GM18511 (cell line): ENCODE results near the gene SSBP2.
"Not testable (repeated sequence)": the region's sequence is repeated elsewhere in the genome, so short reads cannot be mapped to it uniquely, and the experiment has no call there.

Experiments
- ATAC-seq: cut with Tn5 transposase; IDR thresholded peaks from one replicate; pipeline ENCODE4 v1.9.1; 2021; ENCODE audit warnings: mild to moderate bottlenecking, moderate library complexity; ENCODE audit not compliant: unreplicated experiment

SSBP2 gene

DNA sequence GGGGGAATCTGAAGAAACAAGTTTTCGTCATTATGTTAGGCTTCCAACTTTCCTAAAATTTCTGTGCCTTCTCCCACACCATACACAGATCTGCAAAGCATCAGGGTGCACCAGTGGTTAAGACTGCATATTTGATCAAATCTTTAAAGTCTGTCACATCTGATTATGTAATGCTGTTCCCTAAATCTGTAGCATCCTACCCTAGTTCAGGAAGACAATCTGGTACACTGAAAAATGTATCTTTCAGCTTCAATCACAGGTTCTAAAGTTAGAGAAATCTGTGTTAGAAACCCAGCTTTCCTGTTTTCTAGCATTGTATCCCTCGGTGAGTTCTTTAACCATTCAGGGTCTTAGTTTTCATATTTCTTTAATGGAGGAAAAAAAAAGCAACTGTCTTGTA, 3.9 kb downstream of the SSBP2 start:
- ATAC-seq = no peak

DNA sequence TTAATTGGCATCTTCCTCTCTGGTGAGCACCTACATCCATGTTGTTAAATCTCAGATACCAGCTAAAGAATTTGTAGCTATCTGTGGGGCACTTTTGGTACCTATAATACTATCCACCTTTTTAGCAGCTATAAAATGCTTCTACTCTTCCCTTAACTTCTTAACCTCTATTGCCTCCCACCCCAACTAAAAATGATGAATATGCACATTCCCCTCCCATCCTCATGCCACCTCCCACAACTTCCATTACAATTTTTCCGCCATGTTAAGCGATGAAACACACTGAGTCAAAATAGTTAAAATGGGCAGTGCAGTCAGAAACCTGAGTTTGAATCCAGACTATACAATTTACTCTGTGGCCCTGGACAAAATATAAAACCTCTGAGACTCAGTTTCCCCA, 10.1 kb downstream of the SSBP2 start:
- no peak for ATAC-seq

DNA sequence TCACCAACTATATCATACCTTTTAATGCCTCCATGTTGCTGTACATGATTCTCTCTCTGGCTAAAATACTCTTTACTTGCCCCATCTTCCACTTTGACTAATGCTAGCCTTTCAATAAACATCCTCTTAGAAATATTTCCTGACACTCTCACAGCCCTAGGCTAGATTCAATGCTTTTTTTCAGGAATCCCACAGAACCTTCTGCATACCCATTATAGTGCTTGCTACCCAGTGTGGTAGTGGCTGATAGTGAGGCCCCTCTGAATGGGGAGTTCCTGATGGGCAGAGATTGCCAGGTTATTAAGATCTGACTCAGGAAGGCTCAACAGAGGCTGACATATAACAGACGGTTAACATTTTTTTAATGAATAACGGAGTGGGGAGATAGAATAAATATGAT, 11.6 kb downstream of the SSBP2 start:
- no peak for ATAC-seq

DNA sequence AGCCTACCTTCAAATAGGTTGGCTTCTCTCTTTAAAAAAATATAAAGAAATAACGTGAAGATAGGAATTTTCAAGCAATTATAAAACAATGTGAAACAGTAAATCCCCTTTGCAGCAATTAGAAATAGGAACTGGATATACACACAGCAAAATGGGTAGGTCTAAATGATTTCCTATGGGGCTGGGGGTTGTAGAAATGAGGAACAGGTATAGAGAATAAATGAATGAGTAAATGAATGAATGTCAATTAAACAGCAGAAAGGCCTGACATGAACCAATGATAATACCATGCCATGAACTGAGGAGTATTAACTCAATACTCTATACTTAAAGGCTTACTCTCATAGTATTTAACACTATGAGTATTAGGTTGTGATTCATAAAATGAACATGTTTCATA, 21.6 kb downstream of the SSBP2 start:
- no peak for ATAC-seq

DNA sequence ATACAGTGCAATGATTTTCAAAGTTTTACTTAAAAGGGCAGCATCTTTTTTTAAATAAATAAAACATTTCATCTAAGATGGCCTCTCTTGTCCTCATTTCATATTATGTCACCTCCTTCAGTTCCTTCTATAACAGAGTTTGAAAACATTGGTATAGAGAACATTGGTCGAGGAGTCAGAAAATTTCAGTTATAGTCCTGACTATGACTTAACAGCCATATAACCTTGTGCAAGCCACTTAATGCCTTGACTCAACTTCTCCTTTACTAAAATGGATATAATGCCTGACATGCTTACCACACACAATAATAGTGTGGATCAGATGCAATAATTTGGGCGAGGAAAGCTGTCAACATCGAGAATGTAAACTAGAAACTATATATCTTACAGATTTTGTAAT, 22.6 kb downstream of the SSBP2 start:
- no peak for ATAC-seq

DNA sequence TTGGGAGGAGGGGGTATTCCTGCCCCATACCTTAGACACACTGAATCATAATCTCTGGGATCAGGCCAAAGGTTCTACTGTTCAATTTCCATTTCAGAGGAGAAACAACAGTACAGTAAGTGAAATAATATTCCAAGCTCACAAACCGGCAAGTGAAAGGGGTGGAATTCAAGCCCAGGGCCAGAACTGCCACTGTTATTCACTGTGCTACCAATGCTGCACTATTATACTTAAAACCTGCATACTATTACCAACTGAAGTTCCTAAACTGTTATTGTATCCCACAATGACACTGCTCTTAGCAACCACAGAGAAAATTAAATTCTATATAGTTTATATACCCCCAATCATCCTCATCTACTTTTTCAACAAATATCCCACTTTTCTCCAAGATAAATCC, 24.6 kb downstream of the SSBP2 start:
- no peak for ATAC-seq

DNA sequence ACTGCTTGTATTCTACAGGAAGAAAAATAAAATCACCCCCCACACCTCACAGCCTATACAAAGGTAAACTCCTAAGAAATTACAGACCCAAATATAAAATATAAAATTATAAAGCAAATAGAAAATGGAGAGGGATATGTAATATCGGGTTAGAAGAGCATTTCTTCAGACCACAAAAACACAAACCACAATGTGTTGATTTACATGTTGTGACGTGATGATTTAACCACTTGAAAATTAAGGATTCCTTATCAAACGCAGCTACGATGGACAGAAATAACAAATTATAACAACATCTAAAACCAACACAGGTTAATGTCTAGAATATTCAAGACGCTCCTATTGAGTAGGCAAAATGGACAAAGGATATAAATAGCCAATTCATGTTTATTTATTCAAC, 26.3 kb downstream of the SSBP2 start:
- ATAC-seq = no peak

DNA sequence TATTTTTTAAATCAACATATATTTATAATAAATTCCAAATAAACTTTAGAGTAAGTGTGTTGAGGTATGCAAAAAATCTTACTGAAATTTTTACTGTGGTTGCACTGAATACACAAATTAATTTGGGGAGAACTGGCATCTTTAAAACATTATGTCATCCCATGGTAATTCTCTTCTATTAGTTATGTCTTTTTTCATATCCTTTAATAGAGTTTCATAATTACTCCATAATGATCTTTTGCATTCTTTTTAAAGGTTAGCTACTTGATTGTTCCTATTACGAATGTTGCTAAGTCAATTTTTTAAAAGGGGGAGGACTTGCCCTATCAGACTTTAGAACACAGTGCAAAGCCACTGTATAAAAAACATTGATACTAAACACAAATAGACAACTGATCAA, 26.8 kb downstream of the SSBP2 start:
- no peak for ATAC-seq

DNA sequence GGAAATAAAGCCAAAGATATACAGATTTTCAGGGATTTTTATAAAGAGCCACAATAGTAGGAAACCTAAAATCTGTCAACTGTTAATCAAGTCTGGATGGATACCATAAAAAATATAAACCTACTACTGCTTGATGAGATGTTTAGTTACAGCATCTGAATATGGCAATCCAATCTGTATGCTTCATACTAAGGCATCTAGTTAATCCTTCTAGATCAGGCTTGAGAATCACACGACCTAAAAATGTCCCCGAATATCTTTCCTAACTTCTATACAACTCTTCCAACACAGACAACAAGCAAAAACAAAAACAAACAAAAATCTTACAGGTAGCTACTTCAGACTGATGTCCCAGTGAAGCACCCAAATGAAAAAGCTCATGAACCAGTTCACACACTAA, 29.8 kb downstream of the SSBP2 start:
- ATAC-seq = no peak

DNA sequence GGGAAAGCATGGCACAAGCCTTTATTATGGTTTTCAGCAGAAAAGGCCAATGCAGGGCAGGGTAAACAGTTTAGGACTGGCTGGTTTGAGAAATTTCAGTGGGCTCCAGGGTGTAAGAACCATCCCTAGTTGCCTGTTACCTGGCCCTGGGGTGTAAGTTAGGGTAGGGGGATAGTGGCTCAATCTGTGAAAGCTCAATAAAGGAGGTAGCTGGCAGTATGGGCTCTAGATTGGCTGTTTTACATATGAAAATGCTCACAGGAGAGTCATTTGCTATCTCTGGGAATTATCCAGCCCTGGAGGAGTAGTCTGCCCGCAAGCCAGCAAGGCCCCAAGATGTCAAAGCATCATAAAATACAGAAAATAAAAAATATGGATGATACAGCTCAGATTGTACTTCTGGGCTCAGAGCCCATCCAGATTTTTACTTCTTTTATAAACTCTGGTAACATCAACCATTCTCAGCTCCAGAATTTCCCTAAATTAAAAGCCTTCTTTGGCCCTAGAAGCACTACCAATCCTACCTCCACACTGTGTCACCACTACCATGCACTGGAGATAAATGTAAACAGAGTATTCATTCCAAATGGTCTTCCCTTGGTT, 31.1 kb downstream of the SSBP2 start:
- ATAC-seq = no peak

DNA sequence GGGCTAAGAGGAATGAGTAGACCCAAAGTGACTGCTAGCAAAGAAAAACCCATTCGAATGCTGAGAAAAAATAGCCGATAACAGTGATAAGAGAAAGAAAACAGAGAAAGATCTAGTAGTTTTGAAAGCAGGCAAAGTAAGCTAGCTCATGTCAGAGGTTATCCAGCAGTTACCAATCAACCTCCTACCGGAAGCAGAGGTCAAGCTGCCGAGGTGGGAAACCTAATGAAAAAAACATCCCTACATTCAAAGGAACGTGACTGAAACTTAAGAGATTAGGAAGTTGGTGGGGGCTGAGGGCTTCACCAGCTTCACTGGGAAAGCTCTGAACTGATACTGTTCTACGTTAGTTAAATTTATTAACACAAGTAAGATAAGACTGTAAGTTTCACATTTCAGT, 32.6 kb downstream of the SSBP2 start:
- ATAC-seq = no peak

DNA sequence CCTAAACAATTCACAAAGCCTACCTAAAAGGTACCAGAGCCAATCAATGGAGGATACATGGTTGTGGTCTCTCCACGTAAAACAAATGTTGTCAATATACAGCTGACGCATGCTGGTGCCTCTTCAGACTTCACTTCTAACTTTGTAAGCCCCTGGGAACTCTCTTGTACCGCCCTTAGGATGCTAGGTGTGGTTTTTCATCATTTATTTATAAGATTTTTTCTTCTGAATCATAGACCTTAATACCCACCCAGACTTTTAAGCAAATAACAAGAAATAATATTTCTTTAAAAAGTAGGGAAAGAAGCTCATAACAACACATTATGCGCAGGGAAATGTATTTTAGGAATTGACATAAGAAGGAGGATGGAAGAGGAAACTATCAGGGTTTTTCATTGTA, 33.0 kb downstream of the SSBP2 start:
- ATAC-seq = no peak

DNA sequence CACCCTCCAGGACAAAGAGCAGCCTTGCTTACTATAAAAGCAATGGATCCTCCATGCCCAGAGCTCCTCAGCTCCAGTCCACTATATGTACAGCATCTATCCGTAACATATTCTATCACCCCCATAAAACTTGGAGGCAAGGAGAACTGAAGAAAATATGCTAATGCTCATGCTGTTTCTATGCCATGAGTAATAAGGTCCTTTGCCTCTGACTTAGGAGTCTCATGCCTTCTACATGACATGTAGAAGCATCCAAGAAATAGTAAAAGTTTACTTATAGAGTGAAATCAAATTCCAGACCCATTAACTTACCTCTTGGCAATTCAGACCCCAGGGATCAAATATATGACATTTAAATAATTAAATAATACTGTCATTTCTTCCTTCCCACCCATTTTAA, 33.7 kb downstream of the SSBP2 start:
- ATAC-seq = no peak

DNA sequence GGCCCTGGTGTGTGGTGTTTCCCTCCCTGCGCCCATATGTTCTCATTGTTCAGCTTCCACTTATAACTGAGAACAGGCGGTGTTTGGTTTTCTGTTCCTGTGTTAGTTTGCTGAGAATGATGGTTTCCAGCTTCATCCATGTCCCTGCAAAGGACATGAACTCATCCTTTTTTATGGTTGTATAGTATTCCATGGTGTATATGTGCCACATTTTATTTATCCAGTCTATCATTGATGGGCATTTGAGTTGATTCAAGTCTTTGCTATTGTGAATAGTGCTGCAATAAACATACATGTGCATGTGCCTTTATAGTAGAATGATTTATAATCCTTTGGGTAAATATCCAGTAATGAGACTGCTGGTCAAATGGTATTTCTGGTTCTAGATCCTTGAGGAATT, 36.8 kb downstream of the SSBP2 start:
- ATAC-seq = not testable (repeated sequence)

DNA sequence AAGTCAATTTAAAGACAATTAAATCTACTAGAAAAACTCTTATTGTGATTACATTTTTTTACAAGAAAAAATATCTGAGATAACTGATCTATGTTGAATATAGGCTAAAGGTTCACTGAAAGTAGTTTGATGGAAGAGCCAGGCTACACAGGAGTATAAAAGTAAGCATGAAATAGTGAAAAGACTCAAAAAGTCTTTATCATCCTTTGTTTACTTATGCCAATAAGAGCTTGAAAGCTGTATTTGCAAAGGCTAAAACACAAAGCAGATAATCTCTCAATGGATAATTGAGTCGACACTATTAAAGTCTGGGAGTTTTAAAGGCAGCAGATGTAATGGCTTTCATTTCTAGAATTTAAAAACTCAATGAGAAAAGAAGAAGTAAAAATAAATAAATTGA, 42.0 kb downstream of the SSBP2 start:
- no peak for ATAC-seq

DNA sequence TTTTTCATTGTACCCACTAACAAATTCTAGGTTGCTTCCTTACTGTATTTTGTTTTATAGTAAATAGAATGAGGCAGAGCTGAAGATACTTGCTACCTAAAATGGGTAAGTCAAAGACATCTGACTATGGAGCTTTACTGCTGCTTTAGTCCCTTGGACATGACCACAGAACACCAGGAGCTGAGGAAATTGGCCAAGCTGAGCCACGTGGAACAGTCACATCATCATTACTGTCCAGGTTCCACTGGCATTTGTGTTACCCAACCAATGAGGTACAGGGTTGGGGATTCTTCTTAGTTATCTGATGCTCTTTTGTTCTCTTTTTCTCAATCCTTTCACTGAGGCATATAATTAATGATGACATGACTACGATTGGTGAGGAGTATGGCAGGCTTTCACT, 47.1 kb downstream of the SSBP2 start:
- ATAC-seq = no peak

DNA sequence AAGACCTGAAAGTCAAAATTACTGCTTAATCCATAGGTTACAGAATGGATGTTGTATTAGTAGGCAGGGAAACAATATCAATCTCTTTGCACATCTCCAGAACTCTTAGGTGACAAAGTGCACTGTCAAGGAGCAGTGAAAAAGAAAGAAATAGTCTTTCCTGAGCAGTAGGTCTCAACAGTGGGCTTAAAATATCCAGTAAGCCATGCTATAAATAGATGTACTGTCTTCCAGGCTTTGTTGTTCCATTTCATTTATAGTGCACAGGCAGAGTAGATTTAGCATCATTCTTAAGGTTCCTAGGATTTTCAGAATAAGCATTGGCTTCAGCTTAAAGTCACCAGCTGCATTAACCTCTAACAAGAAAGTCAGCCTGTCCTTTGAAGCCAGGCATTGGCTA, 50.7 kb downstream of the SSBP2 start:
- ATAC-seq = no peak

DNA sequence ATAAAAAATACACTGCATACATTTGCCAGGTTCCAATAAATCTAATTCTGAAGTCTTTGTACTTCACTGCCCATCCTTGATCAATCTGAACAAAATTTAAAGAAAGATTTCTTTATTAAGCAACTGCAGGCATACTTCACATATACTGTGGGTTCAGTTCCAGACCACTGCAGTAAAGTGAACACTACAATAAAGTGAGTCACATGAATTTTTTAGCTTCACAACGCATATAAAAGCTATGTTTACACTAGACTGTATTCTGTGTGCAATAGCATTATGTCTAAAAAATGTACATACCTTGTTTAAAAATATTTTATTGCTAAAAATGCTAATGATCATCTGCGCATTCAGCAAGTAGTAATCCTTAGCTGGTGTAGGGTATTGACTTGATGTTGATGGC, 52.1 kb downstream of the SSBP2 start:
- no peak for ATAC-seq

DNA sequence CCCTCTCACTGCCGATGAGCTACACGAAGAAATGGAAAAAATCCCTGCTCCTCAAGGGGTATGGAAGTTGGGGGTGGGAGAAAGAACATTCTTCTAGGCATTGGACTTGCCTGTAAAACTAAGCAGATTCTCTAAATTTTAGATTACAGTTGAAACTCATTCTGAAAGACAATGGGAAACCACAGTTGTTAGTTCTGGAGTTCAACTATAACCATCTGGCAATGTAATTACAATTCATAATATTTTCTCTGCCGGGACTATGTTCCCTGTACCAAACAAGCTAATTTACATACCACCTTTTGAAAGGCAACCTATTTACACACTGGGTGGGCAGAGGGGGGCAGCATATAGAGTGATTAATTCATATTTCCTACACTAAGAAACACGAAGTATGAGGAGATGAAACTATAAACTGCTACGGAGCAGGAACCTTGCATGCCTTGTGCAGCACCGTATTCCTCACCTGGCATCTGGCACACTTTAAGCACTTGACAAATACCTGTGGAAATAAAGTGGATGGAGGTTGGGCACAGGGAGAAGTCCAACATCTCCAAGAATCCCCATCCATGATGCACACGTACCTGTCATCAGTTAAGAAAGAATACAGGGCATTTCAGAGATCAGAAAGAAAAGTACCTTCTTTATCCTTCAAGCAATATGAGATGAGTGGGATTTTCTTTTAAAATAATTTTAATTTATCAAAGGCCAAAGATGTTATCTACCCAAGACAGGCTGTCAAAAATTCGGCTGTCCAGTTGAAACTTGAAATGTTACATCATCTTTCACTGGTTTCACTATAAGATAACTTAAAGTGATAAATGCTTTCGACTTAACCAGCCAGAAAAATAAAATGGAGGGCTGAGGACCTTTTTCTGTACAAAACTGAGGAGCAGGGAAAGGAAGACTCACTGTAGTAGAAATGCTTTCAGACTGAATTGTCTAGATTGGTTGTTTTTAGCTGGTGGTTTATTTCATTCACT, 54.2 kb downstream of the SSBP2 start:
- no peak for ATAC-seq

DNA sequence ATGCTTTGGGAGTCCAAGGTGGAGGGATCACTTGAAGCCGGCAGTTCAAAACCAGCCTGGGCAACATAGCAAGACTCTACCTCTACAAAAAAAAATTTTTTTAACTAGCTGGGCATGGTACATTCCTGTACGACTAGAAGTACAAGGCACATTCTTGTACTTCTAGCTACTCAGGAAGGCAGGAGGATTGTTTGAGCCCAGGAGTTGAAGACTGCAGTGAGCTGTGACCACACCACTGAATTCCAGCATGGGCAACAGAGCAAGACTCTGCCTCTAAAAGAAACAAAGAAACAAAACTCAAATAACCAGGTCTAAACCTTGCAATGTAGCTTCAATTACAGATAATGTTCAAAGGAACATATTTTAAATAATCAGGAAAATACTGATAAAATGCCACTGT, 56.2 kb downstream of the SSBP2 start:
- ATAC-seq = no peak

DNA sequence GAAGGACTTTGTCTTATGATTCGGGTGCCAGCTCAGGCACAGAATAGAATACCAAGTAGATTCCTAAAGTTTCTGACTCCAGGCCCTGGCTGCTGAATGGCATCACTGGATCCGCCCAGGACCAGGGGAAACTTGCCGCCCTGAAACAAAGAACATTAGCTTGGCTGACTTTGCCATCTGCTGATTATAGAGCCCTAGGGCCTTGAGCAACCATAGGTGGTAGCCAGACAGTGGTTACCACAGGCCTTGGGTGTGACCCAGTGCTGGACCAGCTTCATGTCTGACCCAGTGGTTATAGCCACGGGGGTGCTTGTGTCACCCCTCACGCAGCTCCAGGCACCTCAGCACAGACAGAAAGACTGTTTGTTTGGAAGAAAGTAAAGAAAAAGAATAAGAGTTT, 62.7 kb downstream of the SSBP2 start:
- ATAC-seq = no peak

DNA sequence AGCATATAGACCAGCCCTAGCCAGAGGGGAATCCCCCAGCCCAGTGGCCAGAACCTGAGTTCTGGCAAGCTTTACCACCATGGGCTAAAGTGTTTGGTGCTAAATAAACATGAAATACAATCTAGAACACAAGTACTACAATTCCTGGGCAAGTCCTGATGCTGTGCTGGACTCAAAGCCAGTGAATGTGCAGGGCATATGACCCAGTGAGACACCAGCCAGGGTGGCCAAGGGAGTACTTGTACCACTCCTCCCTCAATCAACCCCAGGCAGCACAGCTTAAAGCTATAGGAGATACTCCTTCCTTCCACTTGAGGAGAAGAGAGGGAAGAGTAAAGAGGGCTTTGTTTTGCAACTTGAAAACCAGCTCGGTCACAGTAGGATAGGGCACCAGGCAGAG, 63.6 kb downstream of the SSBP2 start:
- ATAC-seq = no peak

DNA sequence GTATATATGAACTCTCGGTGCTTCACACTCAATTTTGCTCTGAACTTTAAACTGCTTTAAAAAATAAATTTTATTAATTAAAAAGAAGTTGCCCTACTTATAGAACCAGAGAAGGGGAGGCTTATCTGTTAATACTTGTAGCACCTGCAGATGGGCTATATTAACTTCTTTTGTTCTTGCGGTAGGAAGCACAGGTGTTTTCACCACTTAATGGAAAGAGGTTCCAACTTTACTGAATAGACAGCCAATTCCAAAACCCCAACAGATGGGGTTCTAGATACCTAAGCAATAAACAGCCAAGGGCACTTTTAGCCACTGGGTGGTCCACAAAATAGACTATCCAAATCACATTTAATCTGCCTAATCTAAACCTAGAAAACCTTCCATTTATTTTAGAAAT, 65.4 kb downstream of the SSBP2 start:
- no peak for ATAC-seq
